ENCODE results near the gene PLS3. TPM values are rescaled to one million over a fixed set of nuclear protein-coding genes. Genes with fewer than 3 reads are reported as not detected.

The PLS3 gene
- total and polyA plus RNA-seq, 12 donors, result 18.7 to 132 (median 50.3) TPM

GRCh38 chrX:115694028-115694427, 133.1 kb downstream of the PLS3 start:
- no peaks in the 10 kb centered on the region for H3K9me3 ChIP-seq (replicated peaks in 1 of 3)

GRCh38 chrX:115696039-115696438, 135.1 kb downstream of the PLS3 start:
- H3K4me1 ChIP-seq (replicated peaks in 1 of 2), result no peaks in the 10 kb centered on the region
- intact Hi-C loops (cut with DNase I), result no loop called here
- TF ChIP-seq POLR2A (IDR thresholded peaks at IDR 0.05) (no peak), CTCF (IDR thresholded peaks at IDR 0.05) (no peak)
- no peak for DNase-seq
- H3K9me3 ChIP-seq (replicated peaks in 1 of 3), result no peaks in the 10 kb centered on the region
- 42 to 72% (median 57%) methylated on average over 6 of the region's 6 CpGs for WGBS, 4 donors
- H3K27me3 ChIP-seq, result peaks cover 11% of the 10 kb centered on the region
- no peak overlapping the region for H3K27ac ChIP-seq
- no peaks in the 10 kb centered on the region for H3K36me3 ChIP-seq (replicated peaks in 1 of 2)
- no peak overlapping the region for H3K4me3 ChIP-seq

More at GRCh38 chrX:115694028-115694427, 133.1 kb downstream of the PLS3 start:
- no peak for DNase-seq
- no peak for TF ChIP-seq POLR2A (IDR thresholded peaks at IDR 0.05)
- no peak for TF ChIP-seq CTCF (IDR thresholded peaks at IDR 0.05)
- WGBS, 4 donors, result 40 to 74% (median 57%) methylated on average over 6 of the region's 6 CpGs
- no peak overlapping the region for H3K27ac ChIP-seq
- intact Hi-C loops (cut with DNase I), result no loop called here
- H3K4me1 ChIP-seq (replicated peaks in 1 of 2), result no peaks in the 10 kb centered on the region
- no peak overlapping the region for H3K4me3 ChIP-seq
- H3K36me3 ChIP-seq (replicated peaks in 1 of 2), result no peaks in the 10 kb centered on the region
- H3K27me3 ChIP-seq, result peaks cover 11% of the 10 kb centered on the region

GRCh38 chrX:115696939-115697338, 136.0 kb downstream of the PLS3 start:
- intact Hi-C loops (cut with DNase I), result no loop called here
- Histone ChIP-seq H3K27ac (no peak overlapping the region), H3K4me1 (replicated peaks in 1 of 2) (no peaks in the 10 kb centered on the region), H3K9me3 (replicated peaks in 1 of 3) (no peaks in the 10 kb centered on the region), H3K36me3 (replicated peaks in 1 of 2) (no peaks in the 10 kb centered on the region), H3K27me3 (peaks cover 11% of the 10 kb centered on the region), H3K4me3 (no peak overlapping the region)
- no peak for TF ChIP-seq POLR2A (IDR thresholded peaks at IDR 0.05)
- no peak for TF ChIP-seq CTCF (IDR thresholded peaks at IDR 0.05)
- no peak for DNase-seq

- intact Hi-C loops (cut with DNase I), result no loop called here
- Histone ChIP-seq H3K4me1 (replicated peaks in 1 of 2) (no peaks in the 10 kb centered on the region), H3K9me3 (replicated peaks in 1 of 3) (no peaks in the 10 kb centered on the region), H3K4me3 (no peak overlapping the region), H3K36me3 (replicated peaks in 1 of 2) (no peaks in the 10 kb centered on the region), H3K27ac (no peak overlapping the region), H3K27me3 (peaks cover 9% of the 10 kb centered on the region)
- WGBS, 4 donors, result 77 to 88% (median 85%) methylated on average over 2 of the region's 2 CpGs
- no peak for TF ChIP-seq POLR2A (IDR thresholded peaks at IDR 0.05)
- no peak for TF ChIP-seq CTCF (IDR thresholded peaks at IDR 0.05)
- no peak for DNase-seq
Observed at GRCh38 chrX:115697806-115698205, 136.8 kb downstream of the PLS3 start.

Small RNA genes within 50 kb of the gene (small RNA-seq; reads per million reads assigned to genes)
- 0 reads per million in 2 donors for gene RF00264
